GM18519 (cell line): Measurements from ENCODE around the gene SRPX2.
A peak's percentile ranks its signal among the peaks of the same experiment; 100 is the strongest.
"Not testable (repeated sequence)": the region's sequence is repeated elsewhere in the genome, so short reads cannot be mapped to it uniquely, and the experiment has no call there.

ENCODE experiments used
- ATAC-seq: cut with Tn5 transposase; IDR thresholded peaks from one replicate; pipeline ENCODE4 v1.9.1; 2021; ENCODE audit warnings: mild to moderate bottlenecking, moderate library complexity; ENCODE audit not compliant: unreplicated experiment, low FRiP score

SRPX2 gene

GRCh38 chrX:100687546-100687945, 43.5 kb downstream of the SRPX2 start:
- peak; percentile 78 for ATAC-seq

DNA sequence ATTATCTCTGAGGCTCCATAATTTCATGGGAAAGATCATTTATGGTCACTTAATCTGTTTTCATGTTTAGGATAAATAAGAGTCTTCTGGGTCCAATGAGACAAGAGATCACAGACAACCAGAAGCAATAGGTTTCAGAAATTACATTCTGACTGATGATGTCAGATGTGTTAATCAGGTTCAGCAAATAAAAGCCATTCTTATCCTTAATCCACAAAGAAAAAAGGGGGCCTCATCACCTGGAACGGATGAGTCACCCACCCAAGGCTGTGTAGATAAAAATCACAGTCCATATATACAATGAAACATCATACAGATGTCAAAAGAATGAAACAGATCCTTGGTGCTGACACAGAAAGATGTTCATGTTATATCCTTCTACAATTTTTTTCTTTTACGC, 51.3 kb downstream of the SRPX2 start:
- no peak for ATAC-seq

DNA sequence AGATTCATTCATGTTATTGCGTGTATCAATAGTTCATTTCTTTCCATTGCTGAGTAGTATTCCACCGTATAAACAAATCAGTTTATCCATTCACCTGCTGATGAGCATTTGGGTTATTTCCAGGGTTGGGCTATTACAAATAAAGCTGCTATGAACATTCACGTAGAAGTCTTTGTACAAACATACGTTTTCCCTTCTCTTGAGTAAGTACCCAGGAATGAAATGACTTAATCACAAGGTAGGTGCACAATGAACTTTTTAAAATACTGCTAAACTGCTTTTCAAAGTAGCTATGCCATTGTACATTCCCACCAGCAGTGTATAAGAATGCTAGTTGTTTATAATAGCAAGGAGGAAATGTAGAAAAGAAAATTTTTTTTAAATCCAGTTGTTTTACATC, 52.0 kb downstream of the SRPX2 start:
- no peak for ATAC-seq

GRCh38 chrX:100696699-100697351, 52.8 kb downstream of the SRPX2 start:
- no peak for ATAC-seq

GRCh38 chrX:100698551-100698950, 54.6 kb downstream of the SRPX2 start:
- no peak for ATAC-seq

- ATAC-seq: no peak
These were observed 56.8 kb downstream of the SRPX2 start for GRCh38 chrX:100700809-100701208.

DNA sequence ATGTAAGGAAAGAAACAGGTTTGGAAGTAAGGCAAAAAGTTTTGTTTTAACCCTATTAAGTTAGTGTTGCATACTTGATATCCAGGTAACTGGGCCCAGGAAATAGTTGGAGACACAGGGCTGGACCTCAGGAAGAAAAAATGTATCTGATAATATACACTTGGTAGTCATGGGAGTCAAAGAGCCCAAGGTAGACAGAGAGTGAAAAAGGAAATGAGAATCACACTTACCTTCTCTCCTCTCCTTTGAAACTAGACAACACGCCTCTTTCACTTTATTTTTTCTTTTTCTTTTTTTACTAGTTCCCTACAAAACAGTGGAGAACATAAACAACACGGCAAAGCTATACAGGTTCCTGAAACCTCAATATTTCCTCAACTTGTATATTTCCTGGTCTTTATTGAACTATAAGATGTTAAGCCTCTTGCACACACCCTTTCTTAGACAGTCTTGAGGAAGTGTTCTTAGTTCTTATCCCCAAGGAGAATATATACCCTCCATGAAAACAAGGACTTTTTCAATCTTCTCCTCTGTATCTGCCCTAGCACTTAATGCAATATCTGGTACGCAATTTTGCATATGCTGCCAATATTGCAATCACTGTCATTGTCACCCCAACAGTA, 60.7 kb downstream of the SRPX2 start:
- ATAC-seq: no peak

DNA sequence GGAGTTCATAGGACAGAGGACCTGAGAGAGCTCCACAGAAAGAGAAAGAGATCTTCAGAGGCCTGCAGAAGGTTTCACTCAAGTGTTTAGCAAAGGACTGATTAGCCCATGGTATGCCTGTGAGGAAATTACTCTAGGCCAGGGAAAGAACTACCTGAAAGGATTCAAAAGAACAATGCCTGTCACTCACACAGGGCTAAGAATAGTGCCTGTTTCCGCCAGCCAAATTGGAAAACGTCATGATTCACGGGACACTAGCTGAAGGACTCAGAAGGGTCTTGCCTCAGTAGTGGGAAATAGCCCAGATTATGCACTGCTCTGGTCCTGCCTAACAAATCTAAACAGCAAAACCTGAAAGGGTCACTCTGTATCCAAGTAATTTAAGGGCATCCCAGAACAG, 66.8 kb downstream of the SRPX2 start:
- ATAC-seq: no peak

GRCh38 chrX:100717363-100717762, 73.4 kb downstream of the SRPX2 start:
- ATAC-seq: no peak

GRCh38 chrX:100719139-100719538, 75.1 kb downstream of the SRPX2 start:
- ATAC-seq: no peak

- ATAC-seq: no peak
These were observed 76.3 kb downstream of the SRPX2 start for GRCh38 chrX:100720301-100720700.

- ATAC-seq: no peak
These were observed 77.3 kb downstream of the SRPX2 start for GRCh38 chrX:100721328-100721727.

DNA sequence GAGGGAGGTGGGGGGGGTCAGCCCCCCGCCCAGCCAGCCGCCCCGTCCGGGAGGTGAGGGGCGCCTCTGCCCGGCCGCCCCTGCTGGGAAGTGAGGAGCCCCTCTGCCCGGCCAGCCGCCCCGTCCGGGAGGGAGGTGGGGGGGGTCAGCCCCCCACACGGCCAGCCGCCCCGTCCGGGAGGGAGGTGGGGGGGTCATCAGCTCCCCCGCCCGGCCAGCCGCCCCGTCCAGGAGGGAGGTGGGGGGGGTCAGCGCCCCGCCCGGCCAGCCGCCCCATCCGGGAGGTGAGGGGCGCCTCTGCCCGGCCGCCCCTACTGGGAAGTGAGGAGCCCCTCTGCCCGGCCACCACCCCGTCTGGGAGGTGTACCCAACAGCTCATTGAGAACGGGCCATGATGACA, 80.0 kb downstream of the SRPX2 start:
- ATAC-seq: not testable (repeated sequence)
